Ishikawa (cell line): Measurements from ENCODE around the gene RABGAP1.

Experiments used
- CEBPB ChIP-seq: IDR thresholded peaks from 2 replicates; pipeline ENCODE4 v1.6.1; 2012
- EP300 ChIP-seq: IDR thresholded peaks from 2 replicates; pipeline ENCODE4 v1.6.1; 2012; ENCODE audit warnings: borderline replicate concordance
- FOXM1 ChIP-seq: IDR thresholded peaks from 2 replicates; pipeline ENCODE4 v1.6.1; 2012; ENCODE audit warnings: low read depth, borderline replicate concordance
- RAD21 ChIP-seq: IDR thresholded peaks from 2 replicates; pipeline ENCODE4 v1.6.1; 2012; ENCODE audit warnings: low read depth
- TAF1 ChIP-seq: IDR thresholded peaks from 2 replicates; pipeline ENCODE4 v1.6.1; 2012; ENCODE audit warnings: low read depth, mild to moderate bottlenecking
- TCF12 ChIP-seq: IDR thresholded peaks from 2 replicates; pipeline ENCODE4 v1.6.1; 2012; ENCODE audit warnings: low read depth
- TEAD4 ChIP-seq: IDR thresholded peaks from 2 replicates; pipeline ENCODE4 v1.6.1; 2012
- YY1 ChIP-seq: IDR thresholded peaks from 2 replicates; pipeline ENCODE4 v1.6.1; 2012; ENCODE audit warnings: low read depth
- ZBTB7A ChIP-seq: IDR thresholded peaks from 2 replicates; pipeline ENCODE4 v1.6.1; 2012; ENCODE audit warnings: low read depth
- TF ChIP-seq, protein P1 (sequence below): IDR thresholded peaks from 2 replicates; pipeline ENCODE4 v1.6.1; 2012
- TF ChIP-seq, protein P2 (sequence below): IDR thresholded peaks from 2 replicates; pipeline ENCODE4 v1.6.1; 2012
- TF ChIP-seq, protein P3 (sequence below): IDR thresholded peaks from 2 replicates; pipeline ENCODE4 v1.6.1; 2012; ENCODE audit warnings: low read depth, mild to moderate bottlenecking

DNA sequence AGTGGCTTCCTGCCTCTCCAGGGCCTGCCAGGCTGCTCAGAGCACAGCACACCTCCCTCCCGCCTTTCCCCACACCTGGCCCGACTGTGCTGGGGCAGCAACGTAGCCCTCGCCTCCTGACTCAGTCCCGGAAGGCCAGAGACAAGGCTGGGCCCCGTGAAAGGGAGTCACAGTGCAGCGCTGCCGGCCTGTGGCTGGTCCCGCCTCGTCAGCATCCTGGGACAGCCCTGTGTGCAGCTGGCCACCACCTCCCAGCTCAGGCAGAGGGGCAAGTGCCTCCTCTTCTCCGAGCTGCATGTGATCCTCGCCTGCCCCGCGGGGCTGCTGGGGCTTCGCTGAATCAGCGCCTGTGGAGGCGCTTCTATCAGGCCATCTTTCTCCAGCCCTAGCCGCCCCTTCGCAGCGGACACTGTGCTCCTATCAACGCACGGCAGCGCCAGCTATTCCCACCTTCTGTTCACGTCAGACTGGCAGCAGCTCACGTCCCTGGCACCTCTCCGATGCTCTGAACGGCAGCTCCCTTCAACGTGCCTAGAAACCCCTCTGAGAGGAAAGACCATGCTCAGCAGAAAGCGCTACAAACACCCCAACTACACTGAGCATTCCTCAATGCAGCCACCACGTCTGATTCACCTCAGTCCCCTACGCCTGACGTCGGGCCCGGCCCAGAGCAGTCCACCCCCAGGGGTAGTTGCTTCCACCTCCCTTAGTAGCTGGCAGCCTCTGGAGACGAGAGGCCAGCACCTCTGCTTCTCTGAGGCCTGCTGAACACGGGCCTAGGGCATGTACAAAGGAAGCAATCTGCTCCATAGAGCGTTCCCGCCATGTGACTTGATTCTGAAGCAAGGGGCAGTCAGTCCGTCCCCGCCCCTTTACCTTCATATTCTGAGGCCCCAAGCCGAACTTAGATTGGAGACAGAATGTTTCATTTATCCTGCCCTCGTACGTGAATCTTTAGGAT lies 171.5 kb downstream of the RABGAP1 start:
- no peak for TF ChIP-seq RAD21
- TF ChIP-seq CEBPB = no peak
- TF ChIP-seq ZBTB7A = no peak
- TF ChIP-seq, protein P1, sequence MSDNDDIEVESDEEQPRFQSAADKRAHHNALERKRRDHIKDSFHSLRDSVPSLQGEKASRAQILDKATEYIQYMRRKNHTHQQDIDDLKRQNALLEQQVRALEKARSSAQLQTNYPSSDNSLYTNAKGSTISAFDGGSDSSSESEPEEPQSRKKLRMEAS = no peak
- no peak for TF ChIP-seq EP300
- TF ChIP-seq, protein P2, sequence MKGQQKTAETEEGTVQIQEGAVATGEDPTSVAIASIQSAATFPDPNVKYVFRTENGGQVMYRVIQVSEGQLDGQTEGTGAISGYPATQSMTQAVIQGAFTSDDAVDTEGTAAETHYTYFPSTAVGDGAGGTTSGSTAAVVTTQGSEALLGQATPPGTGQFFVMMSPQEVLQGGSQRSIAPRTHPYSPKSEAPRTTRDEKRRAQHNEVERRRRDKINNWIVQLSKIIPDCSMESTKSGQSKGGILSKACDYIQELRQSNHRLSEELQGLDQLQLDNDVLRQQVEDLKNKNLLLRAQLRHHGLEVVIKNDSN = no peak
- no peak for TF ChIP-seq TAF1
- no peak for TF ChIP-seq TCF12
- no peak for TF ChIP-seq YY1
- TF ChIP-seq, protein P3, sequence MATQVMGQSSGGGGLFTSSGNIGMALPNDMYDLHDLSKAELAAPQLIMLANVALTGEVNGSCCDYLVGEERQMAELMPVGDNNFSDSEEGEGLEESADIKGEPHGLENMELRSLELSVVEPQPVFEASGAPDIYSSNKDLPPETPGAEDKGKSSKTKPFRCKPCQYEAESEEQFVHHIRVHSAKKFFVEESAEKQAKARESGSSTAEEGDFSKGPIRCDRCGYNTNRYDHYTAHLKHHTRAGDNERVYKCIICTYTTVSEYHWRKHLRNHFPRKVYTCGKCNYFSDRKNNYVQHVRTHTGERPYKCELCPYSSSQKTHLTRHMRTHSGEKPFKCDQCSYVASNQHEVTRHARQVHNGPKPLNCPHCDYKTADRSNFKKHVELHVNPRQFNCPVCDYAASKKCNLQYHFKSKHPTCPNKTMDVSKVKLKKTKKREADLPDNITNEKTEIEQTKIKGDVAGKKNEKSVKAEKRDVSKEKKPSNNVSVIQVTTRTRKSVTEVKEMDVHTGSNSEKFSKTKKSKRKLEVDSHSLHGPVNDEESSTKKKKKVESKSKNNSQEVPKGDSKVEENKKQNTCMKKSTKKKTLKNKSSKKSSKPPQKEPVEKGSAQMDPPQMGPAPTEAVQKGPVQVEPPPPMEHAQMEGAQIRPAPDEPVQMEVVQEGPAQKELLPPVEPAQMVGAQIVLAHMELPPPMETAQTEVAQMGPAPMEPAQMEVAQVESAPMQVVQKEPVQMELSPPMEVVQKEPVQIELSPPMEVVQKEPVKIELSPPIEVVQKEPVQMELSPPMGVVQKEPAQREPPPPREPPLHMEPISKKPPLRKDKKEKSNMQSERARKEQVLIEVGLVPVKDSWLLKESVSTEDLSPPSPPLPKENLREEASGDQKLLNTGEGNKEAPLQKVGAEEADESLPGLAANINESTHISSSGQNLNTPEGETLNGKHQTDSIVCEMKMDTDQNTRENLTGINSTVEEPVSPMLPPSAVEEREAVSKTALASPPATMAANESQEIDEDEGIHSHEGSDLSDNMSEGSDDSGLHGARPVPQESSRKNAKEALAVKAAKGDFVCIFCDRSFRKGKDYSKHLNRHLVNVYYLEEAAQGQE = no peak
- TF ChIP-seq TEAD4 = no peak
- no peak for TF ChIP-seq FOXM1
